Natural killer cell (primary cell): ENCODE measurements around the gene EEIG2. TPM values are rescaled to one million over a fixed set of nuclear protein-coding genes. Genes with fewer than 3 reads are reported as not detected.
"Not testable (repeated sequence)": the region's sequence is repeated elsewhere in the genome, so short reads cannot be mapped to it uniquely, and the experiment has no call there.

ENCODE experiments used
- ATAC-seq, 3 donors: fragments of 150-1000 bp in 2 of 3; fragments of 200-7000 bp in 1 of 3; cut with Tn5 transposase; 1 replicate in 1 of 3; 2 replicates in 2 of 3; pipeline ENCODE4 v1.10.0; 2021; ENCODE audit warnings: mild to moderate bottlenecking in 2 of 3, moderate library complexity in 2 of 3
- DNase-seq, 2 donors: peaks; one replicate each; pipeline versions ENCODE4 v3.0.0 to v3.0.0-alpha.2; 2013 to 2021; ENCODE audit warnings: mixed read lengths in 1 of 2
- H3K27ac ChIP-seq: one replicate; pipeline ENCODE4 v1.5.1; 2013; ENCODE audit warnings: mild to moderate bottlenecking, low read length
- H3K27me3 ChIP-seq: one replicate; pipeline ENCODE4 v1.6.1; 2013; ENCODE audit warnings: low read length; ENCODE audit not compliant: control insufficient read depth, insufficient read depth
- H3K36me3 ChIP-seq: one replicate; pipeline ENCODE4 v1.6.1; 2013; ENCODE audit warnings: low read length; ENCODE audit not compliant: control insufficient read depth, insufficient read depth
- H3K4me1 ChIP-seq: one replicate; pipeline ENCODE4 v1.6.1; 2013; ENCODE audit warnings: low read length; ENCODE audit not compliant: control insufficient read depth, insufficient read depth
- H3K4me3 ChIP-seq: one replicate; pipeline ENCODE4 v1.5.1; 2013; ENCODE audit warnings: low read length
- H3K9me3 ChIP-seq: one replicate; pipeline ENCODE4 v1.6.1; 2013; ENCODE audit warnings: low read length; ENCODE audit not compliant: control insufficient read depth, insufficient read depth
- H3K27ac Mint-ChIP-seq, 2 donors: one replicate each; pipeline ENCODE4 v1.8.0; 2022; ENCODE audit warnings: mild to moderate bottlenecking in 2 of 2, mixed read lengths in 2 of 2, moderate library complexity in 1 of 2
- H3K27me3 Mint-ChIP-seq, 2 donors: one replicate each; pipeline ENCODE4 v1.8.0; 2022; ENCODE audit warnings: low read depth in 2 of 2, mixed read lengths in 2 of 2
- H3K36me3 Mint-ChIP-seq: one replicate; pipeline ENCODE4 v1.8.0; 2022; ENCODE audit warnings: mixed read lengths
- H3K4me1 Mint-ChIP-seq, 2 donors: one replicate each; pipeline ENCODE4 v1.8.0; 2022; ENCODE audit warnings: mixed read lengths in 2 of 2
- H3K4me3 Mint-ChIP-seq: one replicate; pipeline ENCODE4 v1.8.0; 2022; ENCODE audit warnings: mild to moderate bottlenecking, moderate library complexity, mixed read lengths
- H3K9me3 Mint-ChIP-seq, 2 donors: one replicate each; pipeline ENCODE4 v1.8.0; 2022; ENCODE audit warnings: mixed read lengths in 2 of 2
- CTCF ChIP-seq: fragments of 200-600 bp; IDR thresholded peaks from one replicate; pipeline ENCODE4 v1.8.0; 2022; ENCODE audit warnings: antibody characterized with exemption
- WGBS: methylation state at CpG from one replicate; pipeline ENCODE4 v1.1.7; 2013; ENCODE audit warnings: missing lambda C conversion rate; ENCODE audit not compliant: insufficient coverage; 5-methylcytosine and 5-hydroxymethylcytosine counted together
- intact Hi-C: fragments of 100-400 bp; cut with micrococcal nuclease; formaldehyde crosslinking; loops from one replicate; pipeline ENCODE4 v1.14.2; 2022
- total RNA-seq, 4 donors: library from RNA; stranded (reverse); fragments of 120-200 nt in 1 of 4; gene quantifications; one replicate each; pipeline versions ENCODE4 v1.2.3 to v1.2.4, GENCODE V29; 2013 to 2022

Gene EEIG2
- total RNA-seq, 3 donors from 2014 or later (not counting 1 experiment from before 2014, with no cell fraction given) = 18.2 to 23.9 (median 20.3) TPM

DNA sequence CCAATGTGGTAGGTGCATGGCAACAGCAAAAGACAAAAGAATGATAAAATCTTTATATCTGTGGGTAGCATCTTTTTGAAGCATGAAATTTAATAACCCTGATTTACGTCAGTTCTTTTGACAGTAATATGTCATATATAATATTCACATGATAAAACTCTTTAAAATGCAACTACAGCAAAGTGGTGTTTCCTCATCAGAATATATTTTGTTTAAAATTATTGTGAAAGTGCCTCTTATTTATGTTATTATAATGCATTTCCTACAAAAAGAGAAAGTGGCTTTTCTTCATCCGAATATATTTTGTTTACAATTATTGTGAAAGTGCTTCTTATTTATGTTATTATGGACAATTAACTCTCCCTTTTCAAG lies 46.9 kb upstream of the EEIG2 start:
- Histone ChIP-seq H3K9me3 (no peaks in the 10 kb centered on the region), H3K27me3 (no peaks in the 10 kb centered on the region), H3K4me1 (no peaks in the 10 kb centered on the region), H3K27ac (no peak overlapping the region), H3K4me3 (no peak overlapping the region), H3K36me3 (no peaks in the 10 kb centered on the region)
- no CpG with 5 or more reads among the region's 2 CpGs for WGBS
- H3K27me3 Mint-ChIP-seq = peaks cover 12 to 14% of the 10 kb centered on the region in 2 donors
- H3K36me3 Mint-ChIP-seq = no peaks in the 10 kb centered on the region
- DNase-seq (no peak), ATAC-seq (no peak)
- no peaks in the 10 kb centered on the region for H3K4me1 Mint-ChIP-seq
- no peaks in the 10 kb centered on the region for H3K9me3 Mint-ChIP-seq
- H3K27ac Mint-ChIP-seq = no peak overlapping the region
- no peak for TF ChIP-seq CTCF
- H3K4me3 Mint-ChIP-seq = no peak overlapping the region
- intact Hi-C loops = loop anchor here (2.0 to 10.0 kb wide), 3 partner anchors 180 to 382 kb away; partner anchors contain the start of gene PRPF38B

DNA sequence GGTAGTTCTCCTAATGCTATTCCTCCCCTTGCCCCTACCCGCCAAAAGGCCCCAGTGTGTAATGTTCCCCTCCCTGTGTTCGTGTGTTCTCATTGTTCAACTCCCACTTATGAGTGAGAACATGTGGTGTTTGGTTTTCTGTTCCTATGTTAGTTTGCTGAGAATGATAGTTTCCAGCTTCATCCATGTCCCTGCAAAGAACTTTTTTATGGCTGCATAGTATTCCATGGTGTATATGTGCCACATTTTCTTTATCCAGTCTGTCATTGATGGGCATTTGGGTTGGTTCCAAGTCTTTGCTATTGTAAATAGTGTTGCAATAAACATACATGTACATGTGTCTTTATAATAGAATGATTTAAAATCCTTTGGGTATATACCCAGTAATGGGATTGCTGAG lies 46.0 kb upstream of the EEIG2 start:
- intact Hi-C loops = loop anchor here (2.0 to 10.0 kb wide), 3 partner anchors 179 to 381 kb away; partner anchors contain the start of gene PRPF38B
- H3K27me3 Mint-ChIP-seq = peaks cover 19 to 20% of the 10 kb centered on the region in 2 donors
- H3K27me3 ChIP-seq, H3K4me1 ChIP-seq, H3K4me1 Mint-ChIP-seq, H3K4me3 Mint-ChIP-seq, H3K9me3 ChIP-seq, H3K36me3 ChIP-seq, H3K27ac ChIP-seq, H3K4me3 ChIP-seq, H3K36me3 Mint-ChIP-seq, H3K27ac Mint-ChIP-seq, H3K9me3 Mint-ChIP-seq, ATAC-seq, DNase-seq: not testable (repeated sequence)
- WGBS = no CpG with 5 or more reads among the region's 2 CpGs

DNA sequence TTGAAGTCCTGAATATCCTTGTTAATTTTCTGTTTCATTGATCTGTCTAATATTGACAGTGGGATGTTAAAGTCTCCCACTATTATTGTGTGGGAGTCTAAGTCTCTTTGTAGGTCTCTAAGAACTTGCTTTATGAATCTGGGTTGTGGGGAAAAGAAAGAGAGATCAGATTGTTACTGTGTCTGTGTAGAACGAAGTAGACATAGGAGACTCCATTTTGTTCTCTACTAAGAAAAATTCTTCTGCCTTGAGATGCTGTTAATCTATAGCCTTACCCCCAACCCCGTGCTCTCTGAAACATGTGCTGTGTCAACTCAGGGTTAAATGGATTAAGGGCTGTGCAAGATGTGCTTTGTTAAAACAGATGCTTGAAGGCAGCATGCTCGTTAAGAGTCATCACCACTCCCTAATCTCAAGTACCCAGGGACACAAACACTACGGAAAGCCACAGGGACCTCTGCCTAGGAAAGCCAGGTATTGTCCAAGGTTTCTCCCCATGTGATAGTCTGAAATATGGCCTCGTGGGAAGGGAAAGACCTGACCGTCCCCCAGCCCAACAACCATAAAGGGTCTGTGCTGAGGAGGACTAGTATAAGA lies 42.5 kb upstream of the EEIG2 start:
- ATAC-seq, H3K27ac ChIP-seq, H3K4me1 ChIP-seq, DNase-seq, H3K36me3 ChIP-seq, H3K4me1 Mint-ChIP-seq, H3K36me3 Mint-ChIP-seq, H3K4me3 ChIP-seq, H3K9me3 ChIP-seq, H3K9me3 Mint-ChIP-seq, H3K27me3 ChIP-seq, H3K4me3 Mint-ChIP-seq, H3K27ac Mint-ChIP-seq: not testable (repeated sequence)
- H3K27me3 Mint-ChIP-seq = peaks cover 17 to 23% of the 10 kb centered on the region in 2 donors
- WGBS = 84% methylated on average over 3 of the region's 6 CpGs
- intact Hi-C loops = loop anchor here (10.0 kb wide), 1 partner anchor 377 kb away; no protein-coding TSS in a partner anchor

DNA sequence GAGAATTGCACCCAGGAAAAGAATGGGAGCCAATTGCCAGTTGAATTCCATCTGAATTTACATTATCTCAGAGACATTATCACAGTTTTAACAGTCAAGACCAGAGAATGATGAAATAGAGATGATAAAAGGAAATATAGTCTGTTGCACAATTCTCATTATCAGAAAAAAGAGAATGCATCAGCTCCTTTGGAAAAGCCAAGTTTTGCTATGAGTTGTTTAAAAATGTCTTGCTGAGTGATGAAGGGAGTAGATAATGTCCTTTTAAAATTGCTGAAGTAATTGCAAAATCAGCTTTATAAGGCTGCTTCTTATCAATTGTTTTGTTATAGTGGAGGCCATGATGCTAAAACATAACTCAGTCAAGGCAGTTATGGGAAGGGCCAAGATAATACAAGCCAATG lies 37.9 kb upstream of the EEIG2 start:
- H3K36me3 Mint-ChIP-seq = no peaks in the 10 kb centered on the region
- peaks cover 28 to 43% of the 10 kb centered on the region in 2 donors for H3K27me3 Mint-ChIP-seq
- H3K27me3 ChIP-seq = no peaks in the 10 kb centered on the region
- no peak overlapping the region for H3K27ac Mint-ChIP-seq
- no peaks in the 10 kb centered on the region for H3K9me3 ChIP-seq
- no peak for TF ChIP-seq CTCF
- no peak overlapping the region for H3K4me3 ChIP-seq
- H3K4me1 ChIP-seq = no peaks in the 10 kb centered on the region
- DNase-seq (no peak), ATAC-seq (peak in 1 of 3 donors; percentile 21)
- no peak overlapping the region for H3K4me3 Mint-ChIP-seq
- intact Hi-C loops = no loop called here
- no peaks in the 10 kb centered on the region for H3K36me3 ChIP-seq
- peaks cover 0 to 2% of the 10 kb centered on the region in 2 donors for H3K9me3 Mint-ChIP-seq
- H3K27ac ChIP-seq = no peak overlapping the region
- no peaks in the 10 kb centered on the region for H3K4me1 Mint-ChIP-seq
